Calu3 (cell line): ENCODE measurements around the gene MCF2L2. TPM values are rescaled to one million over a fixed set of nuclear protein-coding genes. Genes with fewer than 3 reads are reported as not detected.

Experiments used
- BruUV-seq: library from RNA; stranded (reverse); fragments of 400-500 nt; replicated peaks from 2 replicates; lab custom pipeline; 2021; lab: Mats Ljungman, UMichigan
- CTCF ChIA-PET: fragments of 300-600 bp; sonication (Branson Sonifier 250); formaldehyde crosslinking; loops from one replicate; lab custom pipeline; 2022; ENCODE audit warnings: antibody characterized with exemption; lab: Charles Lee
- DNase-seq: peaks from one replicate; pipeline ENCODE4 v3.0.0; 2022
- H3K27ac Mint-ChIP-seq: one replicate; pipeline ENCODE4 v1.8.0; 2022; ENCODE audit warnings: mixed read lengths; ENCODE audit not compliant: unreplicated experiment
- H3K27me3 Mint-ChIP-seq: one replicate; pipeline ENCODE4 v1.8.0; 2022; ENCODE audit warnings: mixed read lengths; ENCODE audit not compliant: unreplicated experiment
- H3K36me3 Mint-ChIP-seq: one replicate; pipeline ENCODE4 v1.8.0; 2022; ENCODE audit warnings: mild to moderate bottlenecking, moderate library complexity, mixed read lengths; ENCODE audit not compliant: insufficient read depth, unreplicated experiment
- H3K4me1 Mint-ChIP-seq: one replicate; pipeline ENCODE4 v1.8.0; 2022; ENCODE audit warnings: mild to moderate bottlenecking, low read depth, mixed read lengths; ENCODE audit not compliant: unreplicated experiment
- H3K4me3 Mint-ChIP-seq: one replicate; pipeline ENCODE4 v1.8.0; 2022; ENCODE audit warnings: mild to moderate bottlenecking, low read depth, moderate library complexity, mixed read lengths; ENCODE audit not compliant: unreplicated experiment
- H3K9me3 Mint-ChIP-seq: one replicate; pipeline ENCODE4 v1.8.0; 2022; ENCODE audit warnings: low read depth, mixed read lengths; ENCODE audit not compliant: unreplicated experiment
- intact Hi-C: fragments of 100-400 bp; cut with micrococcal nuclease; formaldehyde crosslinking; loops from one replicate; pipeline ENCODE4 v1.10.0; 2022; ENCODE audit not compliant: unreplicated experiment
- total RNA-seq: library from RNA; stranded (reverse); gene quantifications from 2 replicates; pipeline ENCODE4 v1.2.3, GENCODE V29; 2022
- TF ChIP-seq, protein P1 (sequence below): fragments of 200-600 bp; IDR thresholded peaks from one replicate; pipeline ENCODE4 v1.8.0; 2022; ENCODE audit warnings: antibody characterized with exemption; ENCODE audit not compliant: unreplicated experiment

MCF2L2 gene
- total RNA-seq, 1 experiment from 2014 or later, result 0.35 TPM

- H3K27ac Mint-ChIP-seq, result peak overlapping the region; percentile 25
- H3K36me3 Mint-ChIP-seq, result no peaks in the 10 kb centered on the region
- H3K27me3 Mint-ChIP-seq, result no peaks in the 10 kb centered on the region
- H3K9me3 Mint-ChIP-seq, result no peaks in the 10 kb centered on the region
- CTCF ChIA-PET, result no interaction called here
- intact Hi-C loops, result no loop called here
- BruUV-seq, result no TSS peak
- no peak overlapping the region for H3K4me3 Mint-ChIP-seq
- peak; percentile 19 for DNase-seq
- TF ChIP-seq, protein P1, sequence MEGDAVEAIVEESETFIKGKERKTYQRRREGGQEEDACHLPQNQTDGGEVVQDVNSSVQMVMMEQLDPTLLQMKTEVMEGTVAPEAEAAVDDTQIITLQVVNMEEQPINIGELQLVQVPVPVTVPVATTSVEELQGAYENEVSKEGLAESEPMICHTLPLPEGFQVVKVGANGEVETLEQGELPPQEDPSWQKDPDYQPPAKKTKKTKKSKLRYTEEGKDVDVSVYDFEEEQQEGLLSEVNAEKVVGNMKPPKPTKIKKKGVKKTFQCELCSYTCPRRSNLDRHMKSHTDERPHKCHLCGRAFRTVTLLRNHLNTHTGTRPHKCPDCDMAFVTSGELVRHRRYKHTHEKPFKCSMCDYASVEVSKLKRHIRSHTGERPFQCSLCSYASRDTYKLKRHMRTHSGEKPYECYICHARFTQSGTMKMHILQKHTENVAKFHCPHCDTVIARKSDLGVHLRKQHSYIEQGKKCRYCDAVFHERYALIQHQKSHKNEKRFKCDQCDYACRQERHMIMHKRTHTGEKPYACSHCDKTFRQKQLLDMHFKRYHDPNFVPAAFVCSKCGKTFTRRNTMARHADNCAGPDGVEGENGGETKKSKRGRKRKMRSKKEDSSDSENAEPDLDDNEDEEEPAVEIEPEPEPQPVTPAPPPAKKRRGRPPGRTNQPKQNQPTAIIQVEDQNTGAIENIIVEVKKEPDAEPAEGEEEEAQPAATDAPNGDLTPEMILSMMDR, result no peak
- peaks cover 14% of the 10 kb centered on the region for H3K4me1 Mint-ChIP-seq
Measured at GRCh38 chr3:183211352-183211751, 217.1 kb downstream of the MCF2L2 start.

DNA sequence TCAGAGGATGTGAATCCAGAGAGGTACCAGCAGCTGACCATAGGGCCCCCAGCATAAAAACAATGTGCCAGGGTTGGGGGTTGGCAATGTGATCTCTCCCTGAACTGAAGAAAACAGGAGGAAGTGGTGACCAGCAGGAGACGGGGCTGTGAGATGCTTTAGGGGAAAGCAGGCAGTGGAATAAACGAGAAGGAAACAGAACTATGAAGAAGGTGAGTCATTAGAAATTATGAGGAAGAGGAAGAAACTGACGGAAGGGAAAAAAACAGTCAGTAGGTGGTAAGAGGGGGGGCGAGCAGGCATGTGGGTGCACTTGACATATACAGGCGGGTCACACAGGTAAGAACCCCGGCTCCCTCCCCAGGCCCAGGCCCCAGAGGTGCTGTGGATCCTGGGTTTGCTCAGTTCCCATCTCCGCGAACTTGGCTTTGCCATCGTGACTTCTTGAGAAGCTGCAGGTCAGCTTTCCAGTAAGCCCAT lies 217.5 kb downstream of the MCF2L2 start:
- TF ChIP-seq, protein P1, result no peak
- Mint-ChIP-seq H3K4me3 (no peak overlapping the region), H3K27ac (peak overlapping the region; percentile 25), H3K27me3 (no peaks in the 10 kb centered on the region), H3K36me3 (no peaks in the 10 kb centered on the region), H3K9me3 (no peaks in the 10 kb centered on the region), H3K4me1 (peaks cover 14% of the 10 kb centered on the region)
- CTCF ChIA-PET, result no interaction called here
- intact Hi-C loops, result no loop called here
- DNase-seq, result peak; percentile 19
- no TSS peak for BruUV-seq

DNA sequence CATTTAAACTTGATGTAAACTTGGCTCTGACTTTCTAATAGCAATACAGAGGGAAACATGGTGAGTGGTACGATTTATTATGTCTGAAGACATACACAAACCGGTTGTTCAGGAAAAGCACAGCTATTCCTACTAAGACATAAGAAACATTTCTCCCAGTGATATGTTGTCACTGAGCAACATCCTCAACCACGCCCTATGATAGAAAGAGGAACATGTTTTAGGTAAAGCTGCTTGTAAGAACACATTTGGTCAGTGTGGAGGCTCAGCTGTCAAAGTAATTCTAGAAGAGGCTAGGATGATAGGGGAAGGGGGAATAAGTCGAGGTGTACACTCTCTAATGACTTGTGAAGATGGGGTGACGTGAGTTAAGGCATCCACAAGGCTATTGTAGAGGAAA lies 218.1 kb downstream of the MCF2L2 start:
- BruUV-seq, result no TSS peak
- Mint-ChIP-seq H3K27me3 (no peaks in the 10 kb centered on the region), H3K36me3 (no peaks in the 10 kb centered on the region), H3K9me3 (no peaks in the 10 kb centered on the region), H3K4me3 (no peak overlapping the region), H3K4me1 (peaks cover 14% of the 10 kb centered on the region), H3K27ac (peak overlapping the region; percentile 25)
- TF ChIP-seq, protein P1, result no peak
- CTCF ChIA-PET, result no interaction called here
- intact Hi-C loops, result no loop called here
- DNase-seq, result no peak

GRCh38 chr3:183208800-183209199 lies 219.6 kb downstream of the MCF2L2 start:
- Mint-ChIP-seq H3K27ac (no peak overlapping the region), H3K36me3 (no peaks in the 10 kb centered on the region), H3K4me1 (peaks cover 14% of the 10 kb centered on the region), H3K27me3 (no peaks in the 10 kb centered on the region), H3K9me3 (peaks cover under 1% of the 10 kb centered on the region), H3K4me3 (no peak overlapping the region)
- intact Hi-C loops, result no loop called here
- BruUV-seq, result no TSS peak
- TF ChIP-seq, protein P1, result no peak
- CTCF ChIA-PET, result no interaction called here
- DNase-seq, result no peak
